Measurements from ENCODE around the gene GALNT14. TPM values are rescaled to one million over a fixed set of nuclear protein-coding genes. Genes with fewer than 3 reads are reported as not detected.

The GALNT14 gene
- total and polyA plus RNA-seq, 9 of the 15 experiments (the other 6 are each of a cell fraction or from before 2014, with no cell fraction given) = 0.11 TPM; not detected in 8

GRCh38 chr2:30871980-30872789 is 266.1 kb downstream of the GALNT14 start:
- Histone ChIP-seq H3K79me2 (ENCODE audit: control insufficient read depth, insufficient read depth, low read length) (no peaks in the 10 kb centered on the region), H3K9me3 (replicated peaks; ENCODE audit: control insufficient read depth, insufficient read depth, low read depth, low read length) (no peaks in the 10 kb centered on the region), H3K4me1 (replicated peaks in 1 of 2; ENCODE audit: control insufficient read depth in 2 of 2, insufficient read depth in 2 of 2, low read length in 2 of 2) (no peaks in the 10 kb centered on the region), H3K27me3 (ENCODE audit: control insufficient read depth in 2 of 2, insufficient read depth in 2 of 2, low read length in 2 of 2) (peaks cover 0 to 5% of the 10 kb centered on the region in 2 experiments; a peak in 2 of 5 replicates), H3K4me3 (no peak overlapping the region), H3K9me1 (ENCODE audit: control insufficient read depth, insufficient read depth, low read length) (no peaks in the 10 kb centered on the region), H2AFZ (ENCODE audit: low read depth, low read length) (no peak overlapping the region), H3K4me2 (ENCODE audit: insufficient read depth, low read length) (no peak overlapping the region), H3K36me3 (ENCODE audit: control insufficient read depth, insufficient read depth, low read length) (no peaks in the 10 kb centered on the region), H3K9ac (ENCODE audit: insufficient read depth in 1 of 2, low read depth in 2 of 2, low read length in 2 of 2) (no peak overlapping the region), H4K20me1 (replicated peaks; ENCODE audit: control insufficient read depth, insufficient read depth, low read length) (no peaks in the 10 kb centered on the region), H3K27ac (ENCODE audit: extremely low read depth, low read depth, low read length) (no peak overlapping the region)
- FAIRE-seq = no peak
- BruUV-seq (replicated peaks) = no TSS peak
- intact Hi-C loops (cut with micrococcal nuclease) (no loop called here), in situ Hi-C loops (cut with MboI) (no loop called here)
- POLR2A ChIA-PET = interaction anchor here (1.4 kb wide), 1 partner anchor 29 kb away, joined by 5 read pairs; no protein-coding TSS in a partner anchor
- CTCF ChIA-PET (ENCODE audit: low intra/inter-chr PET ratio) = no interaction called here
- no peak for DNase-seq (ENCODE audit: extremely low read depth in 1 of 4, low spot score in 3 of 4)
- WGBS (ENCODE audit: insufficient coverage, low coverage, missing lambda C conversion rate) = 0% methylated on average over 4 of the region's 6 CpGs
- ATAC-seq = no peak
- TF ChIP-seq ZNF41 (CRISPR knock-in tag; conservative IDR thresholded peaks at IDR 0.05) (no peak), ZNF395 (CRISPR knock-in tag; IDR thresholded peaks at IDR 0.05) (no peak), HDAC6 (IDR thresholded peaks at IDR 0.05; ENCODE audit: low read depth, low read length) (no peak), FOXP4 (CRISPR knock-in tag; IDR thresholded peaks at IDR 0.05; ENCODE audit: borderline replicate concordance) (no peak), ATF3 (IDR thresholded peaks at IDR 0.05) (no peak), ATF3 (CRISPR knock-in tag; conservative IDR thresholded peaks at IDR 0.05) (no peak), PTRF (tag; IDR thresholded peaks at IDR 0.05) (no peak), NCOA1 (IDR thresholded peaks at IDR 0.05; ENCODE audit: low read depth) (no peak), YY1 (IDR thresholded peaks at IDR 0.05; ENCODE audit: borderline replicate concordance in 1 of 3, control insufficient read depth in 1 of 3, extremely low read depth in 1 of 3, insufficient read depth in 3 of 3, insufficient read length in 1 of 3, insufficient replicate concordance in 2 of 3, low read depth in 1 of 3, low read length in 2 of 3) (no peak), ELF4 (CRISPR knock-in tag; IDR thresholded peaks at IDR 0.05) (no peak), NUFIP1 (IDR thresholded peaks at IDR 0.05; ENCODE audit: partially characterized antibody) (no peak), HMGXB4 (CRISPR knock-in tag; IDR thresholded peaks at IDR 0.05) (no peak), IRF1 (CRISPR knock-in tag; IDR thresholded peaks at IDR 0.05; ENCODE audit: borderline replicate concordance) (no peak)
